NT2/D1 (cell line): ENCODE results near the gene KIF21B.

Experiments
- DNase-seq: peaks from one replicate; pipeline ENCODE4 v3.0.0-alpha.2; 2011; ENCODE audit warnings: low read depth, low spot score
- H3K27me3 ChIP-seq: 2 replicates; pipeline ENCODE4 v1.6.0; 2011; ENCODE audit warnings: mild to moderate bottlenecking; ENCODE audit not compliant: insufficient read length, insufficient read depth
- H3K36me3 ChIP-seq: 2 replicates; pipeline ENCODE4 v1.6.1; 2011; ENCODE audit warnings: mild to moderate bottlenecking, low read length, mixed read lengths; ENCODE audit not compliant: insufficient read depth, insufficient read length
- H3K4me1 ChIP-seq: 2 replicates; pipeline ENCODE4 v1.5.1; 2011; ENCODE audit not compliant: insufficient read depth, insufficient read length
- H3K4me3 ChIP-seq: 2 replicates; pipeline ENCODE4 v1.5.1; 2011; ENCODE audit warnings: low read depth; ENCODE audit not compliant: insufficient read length
- H3K9ac ChIP-seq: 2 replicates; pipeline ENCODE4 v1.6.0; 2011; ENCODE audit warnings: low read depth; ENCODE audit not compliant: insufficient read length
- H3K9me3 ChIP-seq: 2 replicates; pipeline ENCODE4 v1.5.1; 2011; ENCODE audit warnings: mild to moderate bottlenecking, low read length; ENCODE audit not compliant: insufficient read depth
- SUZ12 ChIP-seq: IDR thresholded peaks from 2 replicates; pipeline ENCODE4 v1.6.1; 2011; ENCODE audit not compliant: insufficient read length, insufficient read depth; ENCODE audit errors: extremely low read depth
- YY1 ChIP-seq: IDR thresholded peaks from 2 replicates; pipeline ENCODE4 v1.6.1; 2011; ENCODE audit not compliant: insufficient read length, insufficient read depth
- ZNF274 ChIP-seq: IDR thresholded peaks from 2 replicates; pipeline ENCODE4 v1.6.1; 2011; ENCODE audit warnings: mild to moderate bottlenecking, low read depth, low read length

The KIF21B gene

GRCh38 chr1:201009962-201010645 lies 13.4 kb downstream of the KIF21B start:
- Histone ChIP-seq H3K36me3 (no peaks in the 10 kb centered on the region), H3K4me3 (no peak overlapping the region), H3K27me3 (no peaks in the 10 kb centered on the region), H3K9ac (peak overlapping the region; percentile 42), H3K4me1 (peaks cover 25% of the 10 kb centered on the region), H3K9me3 (no peaks in the 10 kb centered on the region)
- DNase-seq: peak; percentile 54
- no peak for TF ChIP-seq ZNF274
- no peak for TF ChIP-seq YY1
- no peak for TF ChIP-seq SUZ12

- no peaks in the 10 kb centered on the region for H3K36me3 ChIP-seq
- peaks cover 25% of the 10 kb centered on the region for H3K4me1 ChIP-seq
- H3K27me3 ChIP-seq: no peaks in the 10 kb centered on the region
- TF ChIP-seq YY1 (no peak), ZNF274 (no peak), SUZ12 (no peak)
- H3K4me3 ChIP-seq: no peak overlapping the region
- no peak for DNase-seq
- H3K9ac ChIP-seq: no peak overlapping the region
- H3K9me3 ChIP-seq: no peaks in the 10 kb centered on the region
These were observed 14.7 kb downstream of the KIF21B start for GRCh38 chr1:201008666-201009360.

GRCh38 chr1:201007481-201007880 lies 16.0 kb downstream of the KIF21B start:
- Histone ChIP-seq H3K36me3 (no peaks in the 10 kb centered on the region), H3K9me3 (no peaks in the 10 kb centered on the region), H3K4me1 (peaks cover 25% of the 10 kb centered on the region), H3K4me3 (no peak overlapping the region), H3K27me3 (no peaks in the 10 kb centered on the region), H3K9ac (peak overlapping the region; percentile 23)
- DNase-seq: no peak
- TF ChIP-seq ZNF274: no peak

GRCh38 chr1:201006450-201006849 lies 17.1 kb downstream of the KIF21B start:
- Histone ChIP-seq H3K27me3 (no peaks in the 10 kb centered on the region), H3K4me3 (no peak overlapping the region), H3K9ac (no peak overlapping the region), H3K4me1 (peaks cover 23% of the 10 kb centered on the region), H3K9me3 (no peaks in the 10 kb centered on the region), H3K36me3 (no peaks in the 10 kb centered on the region)
- TF ChIP-seq SUZ12 (no peak), YY1 (no peak), ZNF274 (no peak)
- no peak for DNase-seq

- no peak for TF ChIP-seq YY1
- no peak for TF ChIP-seq SUZ12
- TF ChIP-seq ZNF274: no peak
These were observed 18.8 kb downstream of the KIF21B start for GRCh38 chr1:201004732-201005131.

GRCh38 chr1:201004154-201004553 lies 19.4 kb downstream of the KIF21B start:
- Histone ChIP-seq H3K4me1 (peaks cover 8% of the 10 kb centered on the region), H3K9ac (no peak overlapping the region), H3K27me3 (no peaks in the 10 kb centered on the region), H3K36me3 (peaks cover 1% of the 10 kb centered on the region), H3K9me3 (no peaks in the 10 kb centered on the region), H3K4me3 (no peak overlapping the region)
- no peak for DNase-seq
- no peak for TF ChIP-seq YY1
- no peak for TF ChIP-seq ZNF274
- no peak for TF ChIP-seq SUZ12

More at GRCh38 chr1:201004732-201005131, 18.8 kb downstream of the KIF21B start:
- DNase-seq: no peak
- peaks cover 8% of the 10 kb centered on the region for H3K4me1 ChIP-seq
- H3K36me3 ChIP-seq: no peaks in the 10 kb centered on the region
- H3K27me3 ChIP-seq: no peaks in the 10 kb centered on the region
- H3K9me3 ChIP-seq: no peaks in the 10 kb centered on the region
- H3K9ac ChIP-seq: no peak overlapping the region
- H3K4me3 ChIP-seq: no peak overlapping the region

GRCh38 chr1:201002510-201002909 lies 21.0 kb downstream of the KIF21B start:
- Histone ChIP-seq H3K4me3 (no peak overlapping the region), H3K9ac (no peak overlapping the region), H3K9me3 (no peaks in the 10 kb centered on the region), H3K4me1 (peaks cover 2% of the 10 kb centered on the region), H3K36me3 (peaks cover 3% of the 10 kb centered on the region), H3K27me3 (no peaks in the 10 kb centered on the region)
- TF ChIP-seq ZNF274 (no peak), YY1 (no peak), SUZ12 (no peak)
- DNase-seq: no peak
